DOHH2 (cell line): ENCODE measurements around the gene C1orf174.

Source experiments
- H3F3A ChIP-seq: fragments of 200-600 bp; sonication (generic), shearing (Covaris generic); 2 replicates; pipeline ENCODE4 v1.6.0; 2016; ENCODE audit warnings: antibody characterized with exemption, mild to moderate bottlenecking; ENCODE audit not compliant: control insufficient read depth, insufficient read depth
- H3K27ac ChIP-seq: fragments of 200-600 bp; sonication (generic); 2 replicates; pipeline ENCODE4 v1.5.1; 2014; ENCODE audit warnings: low read depth, mild to moderate bottlenecking, low read length, moderate library complexity
- H3K27me3 ChIP-seq: fragments of 200-600 bp; sonication (generic); 2 replicates; pipeline ENCODE4 v1.6.1; 2014; ENCODE audit warnings: mild to moderate bottlenecking, low read length, mixed read lengths; ENCODE audit not compliant: control insufficient read depth
- H3K36me3 ChIP-seq: fragments of 200-600 bp; sonication (generic); 2 replicates; pipeline ENCODE4 v1.6.1; 2014; ENCODE audit warnings: mild to moderate bottlenecking, low read length, moderate library complexity, mixed read lengths; ENCODE audit not compliant: control insufficient read depth
- H3K4me1 ChIP-seq: fragments of 200-600 bp; sonication (generic); 2 replicates; pipeline ENCODE4 v1.6.1; 2014; ENCODE audit warnings: mild to moderate bottlenecking, low read length, mixed read lengths; ENCODE audit not compliant: control insufficient read depth
- H3K4me2 ChIP-seq: fragments of 200-600 bp; sonication (generic); 2 replicates; pipeline ENCODE4 v1.6.0; 2014; ENCODE audit warnings: mild to moderate bottlenecking, low read length, moderate library complexity
- H3K4me3 ChIP-seq: fragments of 200-600 bp; sonication (generic); 2 replicates; pipeline ENCODE4 v1.5.1; 2014; ENCODE audit warnings: mild to moderate bottlenecking, low read length, mixed read lengths
- H3K79me2 ChIP-seq: fragments of 200-600 bp; sonication (generic); 2 replicates; pipeline ENCODE4 v1.6.1; 2014; ENCODE audit warnings: mild to moderate bottlenecking, low read length, mixed read lengths; ENCODE audit not compliant: control insufficient read depth
- H3K9me2 ChIP-seq: fragments of 200-600 bp; sonication (generic); replicated peaks from 2 replicates; pipeline ENCODE4 v1.6.1; 2014; ENCODE audit warnings: mild to moderate bottlenecking, low read length, mixed read lengths; ENCODE audit not compliant: control insufficient read depth
- H3K9me3 ChIP-seq: fragments of 200-600 bp; sonication (generic); 2 replicates; pipeline ENCODE4 v1.6.1; 2014; ENCODE audit warnings: antibody characterized with exemption, low read length, mixed read lengths; ENCODE audit not compliant: control insufficient read depth, insufficient read depth
- H4K20me1 ChIP-seq: fragments of 200-600 bp; sonication (generic); 2 replicates; pipeline ENCODE4 v1.6.0; 2014; ENCODE audit warnings: low read depth, mild to moderate bottlenecking, antibody characterized with exemption, low read length, moderate library complexity; ENCODE audit not compliant: control insufficient read depth, insufficient read depth
- CTCF ChIP-seq: fragments of 200-600 bp; sonication (generic); IDR thresholded peaks from one replicate; pipeline ENCODE4 v1.5.1; 2014; ENCODE audit warnings: antibody characterized with exemption, mild to moderate bottlenecking, low read depth, low read length; ENCODE audit not compliant: poor library complexity, severe bottlenecking
- EZH2phosphoT487 ChIP-seq: fragments of 200-600 bp; sonication (generic); IDR thresholded peaks from 2 replicates; pipeline ENCODE4 v1.6.1; 2017; ENCODE audit warnings: borderline replicate concordance, mild to moderate bottlenecking, antibody characterized with exemption, low read length, moderate library complexity, mixed read lengths

C1orf174 gene

GRCh38 chr1:3898994-3899753 lies 898 bp downstream of the C1orf174 start:
- peak overlapping the region; percentile 94 for H3K27ac ChIP-seq
- H3F3A ChIP-seq = peaks cover 9% of the 10 kb centered on the region
- H3K4me2 ChIP-seq = peak overlapping the region; percentile 100
- H3K9me2 ChIP-seq = no peaks in the 10 kb centered on the region
- H3K4me1 ChIP-seq = peaks cover 46% of the 10 kb centered on the region
- H3K4me3 ChIP-seq = peak overlapping the region; percentile 98
- H4K20me1 ChIP-seq = no peaks in the 10 kb centered on the region
- no peak for TF ChIP-seq EZH2phosphoT487
- TF ChIP-seq CTCF = no peak
- H3K36me3 ChIP-seq = peaks cover 29% of the 10 kb centered on the region
- no peaks in the 10 kb centered on the region for H3K9me3 ChIP-seq
- H3K79me2 ChIP-seq = peaks cover 56% of the 10 kb centered on the region
- H3K27me3 ChIP-seq = no peaks in the 10 kb centered on the region

- Histone ChIP-seq H3K9me3 (no peaks in the 10 kb centered on the region), H3K4me3 (peak overlapping the region; percentile 98; the same call in 1 of the 2 replicates), H3K4me1 (peaks cover 45% of the 10 kb centered on the region), H3K79me2 (peaks cover 64% of the 10 kb centered on the region), H4K20me1 (no peaks in the 10 kb centered on the region), H3K9me2 (no peaks in the 10 kb centered on the region), H3K27ac (no peak overlapping the region), H3K4me2 (peak overlapping the region; percentile 100), H3K36me3 (peaks cover 25% of the 10 kb centered on the region), H3K27me3 (no peaks in the 10 kb centered on the region), H3F3A (peaks cover 9% of the 10 kb centered on the region)
- no peak for TF ChIP-seq CTCF
- no peak for TF ChIP-seq EZH2phosphoT487
Observed at GRCh38 chr1:3898475-3898735, 1.7 kb downstream of the C1orf174 start.

- no peaks in the 10 kb centered on the region for H3K9me3 ChIP-seq
- H3F3A ChIP-seq = peaks cover 2% of the 10 kb centered on the region; the same call in 1 of the 2 replicates
- H3K4me2 ChIP-seq = no peak overlapping the region
- H3K4me1 ChIP-seq = peaks cover 34% of the 10 kb centered on the region
- H4K20me1 ChIP-seq = no peaks in the 10 kb centered on the region
- no peak overlapping the region for H3K4me3 ChIP-seq
- no peaks in the 10 kb centered on the region for H3K27me3 ChIP-seq
- peaks cover 75% of the 10 kb centered on the region for H3K79me2 ChIP-seq
- no peak for TF ChIP-seq EZH2phosphoT487
- TF ChIP-seq CTCF = no peak
- no peaks in the 10 kb centered on the region for H3K9me2 ChIP-seq
- no peak overlapping the region for H3K27ac ChIP-seq
- peaks cover 26% of the 10 kb centered on the region for H3K36me3 ChIP-seq
Observed at GRCh38 chr1:3896396-3897000, 3.6 kb downstream of the C1orf174 start.
